ENCODE measurements around the gene NNMT.

Gene NNMT

GRCh38 chr11:114348200-114349191 lies 52.3 kb downstream of the NNMT start:
- DNase-seq (ENCODE audit: low read depth): peak; percentile 65

GRCh38 chr11:114350022-114350421 lies 53.8 kb downstream of the NNMT start:
- DNase-seq (ENCODE audit: low read depth): no peak

- no peak for DNase-seq (ENCODE audit: low read depth)
Observed at GRCh38 chr11:114353443-114353842, 57.2 kb downstream of the NNMT start.

- DNase-seq (ENCODE audit: low read depth): peak; percentile 96
Observed at GRCh38 chr11:114354076-114354475, 57.9 kb downstream of the NNMT start.

- DNase-seq (ENCODE audit: low read depth): peak; percentile 57
Observed at GRCh38 chr11:114358716-114359115, 62.5 kb downstream of the NNMT start.

DNA sequence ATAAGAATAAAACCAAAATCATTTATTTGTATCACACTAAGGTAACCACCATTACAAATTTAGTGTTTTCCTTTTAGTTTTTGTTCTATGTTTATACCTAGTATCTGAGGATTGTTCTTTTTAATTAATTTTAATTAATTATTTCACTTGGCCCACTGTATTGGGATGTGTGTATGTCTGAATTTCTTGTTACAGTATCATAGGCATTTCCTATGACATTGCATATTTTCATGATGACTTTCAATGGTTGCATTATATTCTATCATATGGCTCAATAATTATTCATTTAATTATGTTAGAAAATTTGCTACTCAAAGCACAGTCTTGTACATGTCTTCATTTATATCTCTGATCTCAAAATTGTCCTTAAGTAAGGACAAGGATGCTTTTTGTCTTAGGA lies 63.1 kb downstream of the NNMT start:
- DNase-seq (ENCODE audit: low read depth): peak; percentile 10

DNA sequence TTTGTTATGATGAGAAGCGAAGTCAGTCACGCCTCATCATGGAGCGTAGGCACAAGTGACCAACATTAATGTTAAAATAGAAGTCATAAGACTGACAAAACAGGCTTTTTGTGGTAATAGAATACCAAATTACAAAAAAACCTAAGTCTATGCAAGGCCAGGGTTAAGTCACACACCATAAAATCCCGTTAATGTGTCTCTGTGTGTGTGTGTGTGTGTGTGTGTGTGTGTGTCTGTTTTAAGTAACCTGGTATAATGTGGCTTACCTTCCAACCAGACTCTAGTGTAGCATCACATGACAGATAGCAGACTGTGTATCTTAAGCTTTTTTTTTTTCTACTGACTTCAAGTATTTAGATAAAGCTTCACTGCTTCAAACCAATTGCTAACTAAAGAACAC lies 66.1 kb downstream of the NNMT start:
- DNase-seq (ENCODE audit: low read depth): no peak

DNA sequence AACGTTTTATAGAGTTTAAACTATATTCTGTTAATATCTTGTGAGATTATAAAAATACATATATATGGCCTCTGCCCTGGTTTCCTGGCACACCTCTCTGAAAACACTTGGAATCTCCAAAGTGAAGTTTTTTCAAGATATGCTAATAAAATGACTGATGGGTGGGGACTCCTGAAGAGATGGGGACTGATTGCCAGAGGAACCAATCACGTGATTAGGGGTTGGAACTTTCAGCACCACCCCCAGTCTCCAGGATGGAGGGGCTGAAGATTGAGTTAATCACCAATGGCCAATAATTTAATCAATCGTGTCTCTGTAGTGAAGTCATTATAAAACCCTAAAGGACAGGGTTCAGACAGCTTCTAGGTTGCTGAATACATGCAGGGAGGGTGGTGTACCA lies 66.8 kb downstream of the NNMT start:
- no peak for DNase-seq (ENCODE audit: low read depth)
